GM18511 (cell line): ENCODE data around the gene NEURL1.

Source experiments
- ATAC-seq: cut with Tn5 transposase; IDR thresholded peaks from one replicate; pipeline ENCODE4 v1.9.1; 2021; ENCODE audit warnings: mild to moderate bottlenecking, moderate library complexity; ENCODE audit not compliant: unreplicated experiment

NEURL1 gene

GRCh38 chr10:103562383-103562782 lies 68.9 kb downstream of the NEURL1 start:
- ATAC-seq, result no peak

DNA sequence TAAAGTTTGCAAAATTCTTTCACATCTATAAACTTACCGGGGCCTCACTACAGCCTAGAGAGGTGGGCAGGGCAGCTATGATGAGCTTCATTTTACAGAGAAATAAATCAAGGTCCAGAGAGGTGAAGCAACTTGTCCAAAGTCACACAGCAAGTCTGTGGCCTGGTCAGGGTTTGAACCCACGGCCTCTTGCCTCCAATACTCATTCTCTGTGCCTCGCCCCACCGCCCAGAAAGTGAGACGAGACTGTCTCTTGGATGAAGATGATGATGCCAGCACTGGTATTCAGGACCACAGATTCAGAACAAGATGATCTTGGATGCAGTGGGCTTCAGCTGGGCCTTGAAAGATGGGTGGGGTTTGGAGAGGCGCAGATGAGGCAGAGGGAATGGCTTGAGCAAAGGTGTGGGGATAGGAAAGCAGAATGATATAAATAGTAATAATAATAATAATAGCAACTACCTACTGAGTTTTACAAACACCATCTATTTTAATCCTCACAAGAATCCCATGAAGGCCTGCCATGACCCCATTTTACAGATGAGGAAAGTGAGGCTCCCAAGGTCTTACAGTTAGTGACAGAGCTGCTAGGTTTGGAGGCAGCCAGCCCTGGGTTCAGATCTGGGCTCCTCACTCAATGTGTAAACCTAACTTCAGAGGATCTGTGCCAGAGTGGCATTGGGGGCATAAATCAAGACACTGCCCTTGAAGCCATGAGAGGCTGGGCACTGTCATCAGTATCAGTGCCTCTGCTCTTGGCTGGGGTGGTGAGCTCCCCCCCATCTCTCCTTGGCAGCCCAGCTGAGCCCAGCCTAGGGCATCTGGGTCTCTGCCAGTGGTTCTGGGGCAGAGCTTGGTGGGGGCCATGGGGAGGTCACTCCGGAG lies 70.0 kb downstream of the NEURL1 start:
- ATAC-seq, result no peak

GRCh38 chr10:103564116-103564501 lies 70.6 kb downstream of the NEURL1 start:
- no peak for ATAC-seq

DNA sequence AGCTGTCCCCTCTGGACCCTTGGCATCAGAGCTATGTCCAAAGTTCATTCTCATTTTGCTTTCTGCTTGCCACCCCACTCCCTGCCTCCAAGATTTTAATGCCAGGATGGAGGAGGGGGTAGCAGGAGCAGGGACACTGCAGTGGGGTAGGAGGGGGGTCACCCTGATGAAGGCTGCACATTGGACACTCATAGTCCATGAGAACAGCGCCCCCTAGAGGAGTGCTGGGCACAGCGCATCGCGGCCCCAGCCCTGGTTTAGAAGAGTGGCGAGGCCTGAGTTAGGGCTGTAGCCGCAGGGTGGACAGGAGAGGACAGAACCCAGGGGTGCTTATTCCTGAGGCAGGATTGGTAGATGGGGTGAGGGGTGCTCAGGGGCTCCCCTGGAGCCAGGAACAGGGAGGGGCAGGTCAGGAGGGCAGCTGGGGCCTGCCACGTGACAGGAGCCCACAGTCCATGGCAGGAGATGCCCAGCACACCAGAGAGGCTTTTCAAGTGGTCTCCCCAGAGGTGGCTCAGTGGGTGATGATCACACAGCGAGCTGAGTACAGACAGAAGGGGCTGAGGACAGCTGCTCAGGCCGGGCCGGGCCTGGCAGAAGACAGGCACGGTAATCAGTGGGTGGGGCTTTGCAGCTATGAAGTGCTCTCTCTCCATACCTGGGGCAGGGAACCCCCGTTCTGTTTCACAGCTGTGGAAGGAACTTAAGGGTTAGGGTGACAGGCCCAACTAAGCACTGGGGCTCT lies 71.4 kb downstream of the NEURL1 start:
- ATAC-seq, result no peak

GRCh38 chr10:103566536-103566935 lies 73.0 kb downstream of the NEURL1 start:
- ATAC-seq, result no peak

DNA sequence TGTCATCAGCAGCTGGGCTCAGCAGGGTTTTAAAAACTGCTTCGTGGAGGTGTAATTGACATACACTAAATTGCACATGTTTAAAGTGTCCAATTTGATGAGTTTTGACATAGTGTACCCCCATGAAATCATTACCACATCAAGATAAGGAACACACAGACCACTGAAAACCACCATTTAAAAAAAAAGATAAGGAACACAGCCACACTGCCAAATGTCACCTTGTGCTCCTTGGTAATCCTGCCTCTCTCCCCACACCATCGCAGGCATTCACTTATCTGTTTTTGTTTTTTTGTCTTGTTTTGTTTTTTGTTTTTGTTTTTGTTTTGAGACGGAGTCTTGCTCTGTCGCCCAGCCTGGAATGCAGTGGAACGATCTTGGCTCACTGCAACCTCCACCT lies 75.0 kb downstream of the NEURL1 start:
- no peak for ATAC-seq

- ATAC-seq, result no peak
These were observed 76.4 kb downstream of the NEURL1 start for GRCh38 chr10:103569896-103570295.

DNA sequence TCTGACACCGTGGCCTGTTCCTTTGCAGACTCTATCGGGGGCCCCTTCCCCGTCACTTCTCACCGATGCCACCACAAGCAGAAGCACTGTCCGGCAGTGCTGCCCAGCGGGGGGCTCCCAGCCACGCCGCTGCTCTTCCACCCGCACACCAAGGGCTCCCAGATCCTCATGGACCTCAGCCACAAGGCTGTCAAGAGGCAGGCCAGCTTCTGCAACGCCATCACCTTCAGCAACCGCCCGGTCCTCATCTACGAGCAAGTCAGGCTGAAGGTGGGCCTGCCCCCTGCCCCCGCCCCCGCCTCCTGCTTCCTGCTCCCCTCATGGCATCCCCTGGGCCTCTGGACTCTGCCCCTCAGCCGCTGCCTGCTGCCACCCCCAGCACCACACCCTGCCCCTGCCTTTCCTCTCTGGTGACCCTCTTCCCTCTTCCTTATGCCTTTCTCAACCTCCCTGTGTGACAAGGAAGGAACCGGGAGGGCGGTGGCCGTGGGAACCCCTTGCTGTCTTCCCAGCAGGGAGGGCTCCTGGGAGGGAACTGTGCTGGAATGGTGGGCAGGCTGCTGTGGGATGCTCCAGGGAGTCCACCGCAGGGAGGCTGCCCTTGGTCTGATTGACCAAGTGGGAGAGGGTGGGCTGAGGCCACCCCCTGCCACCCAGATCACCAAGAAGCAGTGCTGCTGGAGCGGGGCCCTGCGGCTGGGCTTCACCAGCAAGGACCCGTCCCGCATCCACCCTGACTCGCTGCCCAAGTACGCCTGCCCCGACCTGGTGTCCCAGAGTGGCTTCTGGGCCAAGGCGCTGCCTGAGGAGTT lies 77.5 kb downstream of the NEURL1 start:
- ATAC-seq, result no peak

GRCh38 chr10:103571656-103571975 lies 78.1 kb downstream of the NEURL1 start:
- no peak for ATAC-seq

DNA sequence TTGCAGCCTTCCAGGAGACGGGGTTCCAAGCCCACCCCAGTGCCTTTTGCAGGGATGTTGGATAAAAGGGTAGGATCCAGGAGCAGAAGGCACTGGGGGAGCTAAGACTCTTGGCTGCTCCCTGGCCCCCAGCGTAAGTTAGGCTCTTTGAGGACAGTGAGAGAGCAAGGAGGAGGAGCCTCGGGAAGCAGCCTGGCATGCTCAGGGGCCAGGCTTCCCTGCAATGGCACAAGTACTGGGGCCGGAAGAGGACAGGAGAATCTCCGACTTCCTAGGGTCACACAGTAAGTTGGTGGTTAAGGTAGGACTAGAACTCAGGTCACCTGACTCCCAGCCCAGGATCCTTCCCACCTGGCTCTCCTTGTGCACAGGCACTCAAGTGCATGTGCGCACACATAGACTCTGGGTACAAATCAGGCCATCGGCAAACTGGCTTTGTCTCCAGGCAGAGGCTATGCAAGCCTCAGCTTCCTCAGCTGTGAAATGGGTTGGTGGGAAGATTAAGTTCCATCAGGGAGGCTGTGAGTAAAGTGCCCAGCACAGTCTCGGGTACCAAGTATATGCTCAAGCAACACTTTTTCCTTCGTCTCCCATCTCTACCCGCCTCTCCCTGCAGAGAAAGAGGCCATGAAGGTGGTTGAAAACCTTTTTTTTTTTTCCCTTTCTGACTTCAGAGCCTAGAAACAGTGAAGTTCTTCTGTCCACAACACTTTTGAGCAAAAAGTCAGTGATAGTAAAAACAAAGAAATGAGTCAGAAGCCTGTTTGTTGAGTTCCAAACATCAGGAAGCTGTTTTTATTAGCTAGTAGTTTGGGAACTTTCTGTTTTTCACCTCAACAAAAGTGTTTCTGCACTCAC lies 79.1 kb downstream of the NEURL1 start:
- no peak for ATAC-seq

- ATAC-seq, result no peak
These were observed 79.6 kb downstream of the NEURL1 start for GRCh38 chr10:103573205-103573487.

DNA sequence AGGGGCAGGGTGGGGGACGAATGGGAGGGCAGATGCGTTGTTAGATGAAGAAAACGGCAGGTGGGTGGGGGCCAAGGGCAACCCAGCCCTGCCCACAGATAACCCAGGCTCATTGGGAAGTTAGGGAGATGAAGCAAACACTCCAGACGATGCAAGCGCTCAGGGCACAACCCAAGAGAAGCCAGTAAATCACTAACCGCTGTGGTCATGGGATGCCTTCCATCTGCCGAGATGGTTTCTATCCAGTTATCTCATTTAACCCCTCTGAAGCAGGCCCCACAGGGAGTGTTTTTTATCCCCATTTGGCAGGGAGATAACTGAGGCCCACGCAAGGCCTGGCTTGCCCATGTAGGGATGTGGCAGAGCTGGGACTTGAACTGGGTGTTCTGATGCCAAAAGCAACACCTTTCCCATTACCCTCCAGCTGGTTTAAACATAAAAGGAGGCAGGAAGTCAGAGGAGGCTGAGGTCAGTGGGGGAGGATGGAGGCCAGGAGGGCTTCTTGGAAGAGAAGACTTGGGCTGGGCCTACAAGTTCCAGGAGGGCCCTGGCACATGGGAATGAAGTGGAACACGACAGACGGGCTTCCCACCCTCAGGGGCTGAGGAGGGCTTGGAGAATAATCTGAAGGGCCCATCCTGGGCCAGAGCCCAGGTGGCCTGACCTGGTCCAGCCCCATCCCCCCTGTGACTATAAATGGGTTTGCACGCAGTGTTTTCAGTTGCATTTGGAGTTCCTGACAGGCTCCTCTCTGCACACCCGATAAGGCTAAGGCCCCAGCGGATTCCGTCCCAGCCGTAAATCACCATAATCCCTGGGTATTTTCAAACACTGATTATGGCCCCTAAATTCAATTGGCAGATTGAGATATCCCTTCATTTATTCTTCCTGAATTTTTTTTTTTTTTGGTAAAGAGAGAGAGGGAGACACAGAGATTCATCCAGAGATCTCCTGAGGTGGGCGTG lies 80.9 kb downstream of the NEURL1 start:
- ATAC-seq, result no peak

GRCh38 chr10:103575416-103576075 lies 82.0 kb downstream of the NEURL1 start:
- no peak for ATAC-seq

GRCh38 chr10:103576076-103576471 lies 82.6 kb downstream of the NEURL1 start:
- ATAC-seq, result no peak

DNA sequence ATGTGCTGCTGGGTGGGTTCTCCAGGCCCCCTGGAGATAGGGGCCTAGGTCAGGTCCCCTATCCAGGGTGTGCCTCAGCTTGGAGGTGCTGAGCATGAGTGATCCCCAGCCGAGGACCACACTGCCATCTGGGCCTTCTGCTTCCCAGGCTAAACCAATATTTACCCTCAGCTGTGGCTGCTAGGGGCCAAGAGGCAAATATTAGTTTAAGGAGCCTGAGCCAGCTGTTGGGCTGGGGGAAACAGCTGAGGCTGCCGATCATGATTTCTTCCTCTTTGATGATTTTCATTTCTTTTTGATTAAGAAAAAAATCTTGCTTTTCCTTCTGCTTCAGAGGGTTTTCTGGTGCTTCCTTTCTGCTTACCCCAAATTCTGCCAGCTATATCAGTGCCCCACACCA lies 83.4 kb downstream of the NEURL1 start:
- no peak for ATAC-seq

DNA sequence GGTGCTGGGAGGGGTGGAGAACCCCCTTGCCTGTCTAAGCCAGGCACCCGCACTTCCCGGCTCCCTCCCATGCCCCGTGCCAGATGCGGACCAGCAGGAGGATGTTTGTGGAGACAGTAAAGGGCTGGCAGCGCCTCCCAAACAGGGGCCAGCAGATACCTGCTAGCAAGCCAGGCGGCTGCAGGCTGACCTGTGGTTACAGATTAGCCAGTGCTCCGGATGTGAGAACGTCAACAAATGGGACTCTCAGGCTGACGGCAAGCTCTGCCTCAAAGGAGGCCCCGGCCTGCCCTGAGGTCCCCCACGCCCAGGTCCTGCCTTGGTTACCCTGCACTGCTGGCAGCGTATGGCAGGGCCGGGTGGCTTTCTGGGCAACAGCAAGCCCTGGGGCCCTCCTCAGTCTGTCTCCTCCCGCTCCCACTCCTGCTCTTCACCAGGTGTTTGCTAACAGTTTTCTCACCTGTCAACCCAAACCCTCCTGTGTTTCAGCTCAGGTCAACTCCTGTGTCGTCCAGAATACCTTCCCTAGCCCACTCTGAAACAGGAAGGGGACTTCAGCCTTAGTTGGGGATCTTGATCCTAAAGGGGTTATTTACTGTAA lies 85.4 kb downstream of the NEURL1 start:
- ATAC-seq, result no peak

DNA sequence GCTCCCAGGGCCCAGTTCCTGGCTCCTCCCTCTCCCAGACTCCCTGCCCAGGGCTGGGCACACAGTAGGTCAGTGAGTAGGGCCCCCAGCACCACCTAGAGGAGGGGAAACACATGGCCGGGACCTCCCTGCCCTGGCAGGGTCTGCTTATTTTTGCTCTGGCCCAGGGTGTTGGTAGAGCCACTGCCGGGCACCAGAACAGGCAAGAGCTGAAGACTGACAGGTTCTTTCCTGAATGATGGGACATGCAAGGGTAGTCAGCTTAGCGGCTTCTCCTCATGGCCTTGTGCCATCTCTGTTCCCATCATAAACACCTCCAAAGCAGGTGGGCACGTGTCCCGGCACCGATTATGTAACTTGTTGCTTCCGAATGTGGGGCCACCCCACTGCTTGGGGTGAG lies 86.5 kb downstream of the NEURL1 start:
- no peak for ATAC-seq

- no peak for ATAC-seq
These were observed 86.9 kb downstream of the NEURL1 start for GRCh38 chr10:103580430-103580829.

DNA sequence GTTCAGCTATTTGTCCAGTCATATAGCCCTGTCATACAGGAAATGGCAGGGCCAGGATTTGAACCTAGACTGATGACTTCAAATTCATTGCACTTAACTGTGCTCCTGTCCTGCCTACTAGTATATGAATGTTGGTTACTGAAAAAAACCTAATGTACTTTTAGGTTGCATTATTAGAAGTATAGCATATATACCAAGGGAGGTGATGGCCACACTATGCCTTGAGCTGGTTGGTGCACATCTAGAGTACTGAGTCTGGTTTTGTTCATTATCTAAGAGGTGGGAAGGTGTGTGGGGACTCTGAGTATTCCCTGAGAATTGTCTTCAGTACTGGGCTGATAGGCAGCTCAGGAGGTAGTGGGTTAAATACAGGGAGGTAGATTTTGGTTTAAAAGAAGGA lies 88.0 kb downstream of the NEURL1 start:
- ATAC-seq, result no peak
